HG03025 (cell line): ENCODE data around the gene RPS6KB2.
"Not testable (repeated sequence)": the region's sequence is repeated elsewhere in the genome, so short reads cannot be mapped to it uniquely, and the experiment has no call there.

Experiments used
- ATAC-seq: cut with Tn5 transposase; IDR thresholded peaks from one replicate; pipeline ENCODE4 v1.9.1; 2021; ENCODE audit warnings: mild to moderate bottlenecking, moderate library complexity; ENCODE audit not compliant: unreplicated experiment, low FRiP score

Gene RPS6KB2

DNA sequence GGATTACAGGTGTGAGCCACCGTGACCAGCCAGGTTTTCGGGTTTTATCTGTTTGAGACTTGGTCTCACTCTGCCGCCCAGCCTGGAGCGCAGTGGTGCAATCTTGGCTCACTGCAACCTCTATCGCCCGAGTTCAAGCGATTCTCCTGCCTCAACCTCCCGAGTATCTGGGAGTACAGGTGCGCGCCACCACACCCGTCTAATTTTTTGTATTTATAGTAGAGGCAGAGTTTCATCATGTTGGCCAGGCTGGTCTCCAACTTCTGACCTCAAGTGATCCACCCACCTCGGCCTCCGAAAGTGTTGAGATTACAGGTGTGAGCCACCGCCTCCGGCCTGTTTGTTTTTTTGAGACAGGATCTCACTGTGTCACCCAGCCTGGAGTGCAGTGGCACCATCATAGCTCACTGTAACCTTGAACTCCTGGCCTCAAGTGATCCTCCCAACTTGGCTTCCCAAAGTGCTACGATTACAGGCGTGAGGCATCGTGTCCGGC is 882 bp upstream of the RPS6KB2 start:
- ATAC-seq, result not testable (repeated sequence)

DNA sequence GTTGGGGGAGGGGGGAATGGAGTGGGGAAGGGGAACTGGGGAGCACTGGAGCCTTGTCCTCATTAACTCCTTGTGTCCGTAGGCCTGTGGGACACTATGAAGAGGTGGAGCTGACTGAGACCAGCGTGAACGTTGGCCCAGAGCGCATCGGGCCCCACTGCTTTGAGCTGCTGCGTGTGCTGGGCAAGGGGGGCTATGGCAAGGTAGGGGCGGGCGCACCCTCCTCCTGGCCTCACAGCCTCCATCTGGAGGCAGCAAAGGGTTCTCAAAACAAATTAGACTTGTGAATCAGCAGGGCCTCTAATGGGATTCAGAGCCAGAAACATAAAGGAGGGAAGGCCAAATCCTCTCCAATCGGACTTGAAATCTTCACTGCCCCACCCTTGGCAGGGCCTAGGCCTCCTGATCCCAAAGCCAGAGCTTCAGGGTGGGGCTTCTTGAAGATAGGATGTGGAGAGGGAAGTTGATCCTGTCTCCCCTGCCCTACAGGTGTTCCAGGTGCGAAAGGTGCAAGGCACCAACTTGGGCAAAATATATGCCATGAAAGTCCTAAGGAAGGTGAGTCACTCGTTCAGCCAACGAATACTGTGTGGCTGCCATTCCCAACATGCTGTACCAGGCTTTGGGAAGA is 859 bp downstream of the RPS6KB2 start:
- ATAC-seq, result no peak

DNA sequence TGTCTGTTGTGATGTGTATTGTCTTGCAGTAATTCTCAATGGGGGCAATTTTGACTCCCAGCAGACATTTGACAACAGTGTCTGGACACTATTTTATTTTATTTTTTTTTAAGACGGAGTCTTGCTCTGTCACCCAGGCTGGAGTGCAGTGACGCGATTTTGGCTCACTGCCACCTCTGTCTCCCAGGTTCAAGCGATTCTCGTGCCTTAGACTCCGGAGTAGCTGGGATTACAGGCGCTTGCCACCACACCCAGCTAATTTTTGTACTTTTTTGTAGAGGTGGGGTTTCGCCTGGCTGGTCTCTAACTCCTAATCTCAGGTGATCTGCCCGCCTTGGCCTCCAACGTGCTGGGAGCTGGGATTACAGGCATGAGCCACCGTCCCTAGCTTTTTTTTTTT is 1.4 kb downstream of the RPS6KB2 start:
- no peak for ATAC-seq

DNA sequence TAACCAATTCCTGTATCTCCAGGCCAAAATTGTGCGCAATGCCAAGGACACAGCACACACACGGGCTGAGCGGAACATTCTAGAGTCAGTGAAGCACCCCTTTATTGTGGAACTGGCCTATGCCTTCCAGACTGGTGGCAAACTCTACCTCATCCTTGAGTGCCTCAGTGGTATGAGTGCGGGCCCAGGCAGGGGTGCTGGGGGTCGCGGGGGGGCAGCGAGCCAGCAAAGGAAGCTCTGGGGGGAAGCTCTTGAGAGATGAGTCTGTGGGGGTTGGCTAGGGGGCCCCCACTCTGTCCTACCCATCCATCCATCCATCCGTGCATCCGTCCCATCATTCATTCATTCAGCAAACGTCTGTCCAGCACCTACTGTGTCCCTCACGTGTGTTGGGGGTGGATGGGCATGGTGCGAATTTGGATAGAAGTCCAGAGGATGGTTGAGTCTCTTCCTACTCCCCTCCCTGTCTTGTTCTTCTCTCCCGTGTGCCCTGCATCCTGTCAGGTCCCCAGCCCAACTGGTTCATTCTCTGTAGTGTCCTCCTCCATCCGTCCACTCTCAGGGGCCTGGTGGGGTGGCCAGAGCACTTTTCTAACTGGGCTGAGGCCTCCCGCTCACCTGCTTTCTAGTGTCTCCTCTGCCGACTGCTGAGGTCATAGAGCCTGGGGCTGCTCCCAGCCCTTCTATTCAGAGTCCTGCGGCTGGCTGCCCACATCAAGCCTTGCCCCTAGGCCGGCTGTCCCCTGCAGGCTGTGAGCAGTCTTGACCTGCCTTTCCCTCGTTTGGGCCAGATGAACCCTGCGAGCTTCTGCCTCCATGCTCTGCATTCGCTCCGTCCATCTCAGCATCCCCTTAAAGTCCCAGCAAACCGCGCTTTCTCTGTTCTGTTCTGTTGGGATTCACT is 3.3 kb downstream of the RPS6KB2 start:
- ATAC-seq, result no peak

DNA sequence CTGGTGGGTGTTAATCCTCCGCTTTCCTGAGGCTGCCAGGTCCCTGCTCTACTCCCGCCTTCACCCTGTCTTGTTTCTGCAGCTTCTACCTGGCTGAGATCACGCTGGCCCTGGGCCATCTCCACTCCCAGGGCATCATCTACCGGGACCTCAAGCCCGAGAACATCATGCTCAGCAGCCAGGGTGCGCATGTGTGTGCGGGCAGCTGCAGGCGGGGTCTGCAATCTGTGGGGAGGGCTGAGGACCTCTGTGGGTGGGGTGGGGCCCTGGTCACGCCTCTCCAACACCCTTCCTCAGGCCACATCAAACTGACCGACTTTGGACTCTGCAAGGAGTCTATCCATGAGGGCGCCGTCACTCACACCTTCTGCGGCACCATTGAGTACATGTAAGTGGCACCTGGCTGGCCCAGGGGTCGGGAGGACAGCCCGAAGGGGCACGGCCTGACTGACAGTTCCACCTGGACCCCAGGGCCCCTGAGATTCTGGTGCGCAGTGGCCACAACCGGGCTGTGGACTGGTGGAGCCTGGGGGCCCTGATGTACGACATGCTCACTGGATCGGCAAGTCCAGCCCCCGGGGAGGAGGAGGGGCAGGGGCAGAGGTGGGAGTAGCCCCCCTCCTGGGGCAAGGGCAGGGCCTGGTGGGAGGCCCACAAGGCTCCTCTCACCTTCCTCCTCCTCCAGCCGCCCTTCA is 4.5 kb downstream of the RPS6KB2 start:
- ATAC-seq, result no peak

DNA sequence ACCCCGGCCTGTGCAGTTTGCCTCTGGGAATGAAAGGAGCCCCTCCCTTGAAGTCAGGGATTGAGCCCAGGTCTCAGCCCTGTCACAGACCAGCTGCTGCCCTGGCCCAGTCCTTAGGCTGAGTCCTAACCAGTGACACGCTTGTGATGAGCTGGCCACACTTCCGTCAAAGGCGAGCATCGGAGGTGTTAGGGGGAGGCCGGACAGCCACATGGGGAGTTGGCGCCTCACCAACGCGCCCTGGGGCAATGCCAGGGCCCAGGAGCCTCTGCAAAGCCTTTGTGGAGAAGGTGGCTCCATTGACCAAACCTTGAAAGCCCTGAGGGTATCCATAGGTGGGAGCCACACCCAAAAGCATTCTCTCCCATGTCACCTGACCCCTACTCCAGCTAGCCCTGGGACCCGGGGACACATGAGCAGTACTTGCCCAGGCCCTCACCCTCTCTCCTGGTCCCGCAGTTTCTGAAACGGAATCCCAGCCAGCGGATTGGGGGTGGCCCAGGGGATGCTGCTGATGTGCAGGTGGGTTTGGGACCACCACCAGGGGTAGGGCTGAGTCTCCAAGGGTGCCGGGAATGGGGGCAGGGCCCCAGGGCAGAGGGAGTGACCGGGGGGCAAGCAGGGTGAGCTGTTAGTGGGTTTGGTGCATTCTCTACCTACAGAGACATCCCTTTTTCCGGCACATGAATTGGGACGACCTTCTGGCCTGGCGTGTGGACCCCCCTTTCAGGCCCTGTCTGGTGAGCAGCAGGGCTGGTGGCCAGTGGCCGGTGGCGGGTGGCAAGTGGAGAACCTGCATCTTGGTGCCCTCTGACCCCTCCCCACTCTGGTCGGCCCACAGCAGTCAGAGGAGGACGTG is 5.5 kb downstream of the RPS6KB2 start:
- no peak for ATAC-seq

DNA sequence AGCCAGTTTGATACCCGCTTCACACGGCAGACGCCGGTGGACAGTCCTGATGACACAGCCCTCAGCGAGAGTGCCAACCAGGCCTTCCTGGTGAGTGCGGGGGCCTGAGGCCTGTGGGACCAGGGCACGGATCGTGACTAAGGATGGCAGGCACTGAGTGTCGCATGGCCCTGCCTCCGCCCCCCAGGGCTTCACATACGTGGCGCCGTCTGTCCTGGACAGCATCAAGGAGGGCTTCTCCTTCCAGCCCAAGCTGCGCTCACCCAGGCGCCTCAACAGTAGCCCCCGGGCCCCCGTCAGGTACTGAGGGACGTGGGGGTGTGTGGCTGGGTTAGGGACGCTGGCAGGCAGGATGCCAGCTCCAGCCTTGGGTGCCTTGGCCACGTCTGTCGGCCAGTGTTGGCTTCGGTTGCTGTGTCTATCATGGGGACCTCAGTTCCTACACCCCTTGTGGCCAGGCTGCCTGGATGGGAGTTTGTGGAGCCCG is 6.1 kb downstream of the RPS6KB2 start:
- ATAC-seq, result no peak

DNA sequence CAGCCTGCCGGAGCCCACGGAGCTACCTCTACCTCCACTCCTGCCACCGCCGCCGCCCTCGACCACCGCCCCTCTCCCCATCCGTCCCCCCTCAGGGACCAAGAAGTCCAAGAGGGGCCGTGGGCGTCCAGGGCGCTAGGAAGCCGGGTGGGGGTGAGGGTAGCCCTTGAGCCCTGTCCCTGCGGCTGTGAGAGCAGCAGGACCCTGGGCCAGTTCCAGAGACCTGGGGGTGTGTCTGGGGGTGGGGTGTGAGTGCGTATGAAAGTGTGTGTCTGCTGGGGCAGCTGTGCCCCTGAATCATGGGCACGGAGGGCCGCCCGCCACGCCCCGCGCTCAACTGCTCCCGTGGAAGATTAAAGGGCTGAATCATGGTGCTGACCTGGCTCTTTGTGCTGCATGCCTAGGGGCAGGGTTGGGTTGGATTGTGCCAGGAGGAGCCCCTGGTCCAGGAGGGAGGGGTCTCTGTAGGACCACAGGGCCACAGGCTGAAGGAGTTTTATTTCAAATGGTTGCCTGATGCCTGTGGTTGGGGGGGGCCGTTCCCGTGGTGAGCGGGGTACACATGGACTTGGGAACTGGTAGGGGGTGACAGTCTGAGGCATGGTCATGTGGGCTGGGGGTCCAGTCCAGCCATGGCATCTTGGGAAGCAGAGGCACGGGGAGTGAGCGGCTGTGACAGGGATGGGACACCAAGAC is 6.9 kb downstream of the RPS6KB2 start:
- ATAC-seq, result no peak

DNA sequence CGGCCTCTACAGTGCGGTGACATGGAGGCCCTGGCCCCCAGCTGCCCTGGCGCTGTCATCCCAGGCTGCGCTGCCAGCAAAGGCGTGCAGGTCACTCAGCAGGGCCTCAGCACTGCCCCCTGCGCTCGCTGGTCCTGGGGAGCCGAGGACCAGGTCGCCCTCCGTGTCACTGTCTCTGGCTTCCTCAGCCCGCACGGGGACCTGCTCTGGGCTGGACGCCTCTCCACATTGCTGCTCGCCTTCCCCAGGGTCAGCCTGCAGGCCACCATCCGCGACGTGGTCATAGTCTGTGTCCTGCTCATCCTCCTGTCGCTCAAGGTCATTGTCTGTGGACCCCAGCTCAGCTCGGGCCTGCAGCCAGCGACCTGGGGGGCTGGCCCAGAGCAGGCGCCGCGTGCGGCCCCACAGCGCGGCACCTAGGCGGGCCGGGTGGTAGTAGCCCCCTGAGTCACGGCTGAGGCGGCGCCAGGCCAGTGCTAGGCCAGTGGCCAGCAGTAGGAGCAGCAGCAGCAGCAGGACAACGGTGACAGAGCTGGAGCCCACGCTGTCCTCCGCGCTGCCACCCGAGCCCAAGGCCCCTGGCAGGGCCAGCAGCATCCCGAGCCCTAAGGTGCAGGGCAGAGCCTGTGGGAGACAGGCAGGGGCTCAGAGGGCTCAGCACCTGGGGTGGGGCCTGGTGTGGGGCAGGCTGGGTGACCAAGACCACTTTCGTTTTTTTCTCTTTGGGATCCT is 7.6 kb downstream of the RPS6KB2 start:
- ATAC-seq, result no peak

DNA sequence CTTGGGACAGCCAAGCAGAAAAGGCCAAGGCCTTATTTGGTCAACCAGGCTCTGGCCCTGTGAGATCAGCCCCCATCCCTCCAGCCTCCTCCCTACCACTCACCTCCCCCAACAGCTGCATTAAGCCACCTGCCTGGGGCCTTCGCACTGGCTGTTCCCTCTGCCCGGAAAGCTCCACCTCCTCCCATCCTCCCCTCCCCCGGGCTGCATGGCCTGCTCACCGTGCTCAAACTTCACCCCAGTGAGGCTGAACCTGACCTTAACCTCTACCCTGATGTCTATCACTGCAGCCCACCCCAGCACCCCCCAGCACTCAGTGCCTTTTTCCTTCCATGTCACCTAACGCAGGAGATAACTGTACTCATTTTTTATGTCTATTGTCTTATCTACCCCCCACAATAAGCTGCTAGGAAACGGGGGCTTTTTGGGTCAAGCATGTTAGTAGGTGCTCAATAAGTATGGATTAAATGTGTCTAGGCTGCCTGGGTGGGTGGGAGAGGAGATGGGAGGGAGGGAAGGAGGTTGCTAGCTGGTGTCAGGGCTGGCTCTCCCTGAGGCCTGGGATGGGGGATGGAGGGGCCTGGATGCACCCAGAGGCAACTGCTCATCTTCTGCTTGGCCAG is 8.3 kb downstream of the RPS6KB2 start:
- ATAC-seq, result no peak

DNA sequence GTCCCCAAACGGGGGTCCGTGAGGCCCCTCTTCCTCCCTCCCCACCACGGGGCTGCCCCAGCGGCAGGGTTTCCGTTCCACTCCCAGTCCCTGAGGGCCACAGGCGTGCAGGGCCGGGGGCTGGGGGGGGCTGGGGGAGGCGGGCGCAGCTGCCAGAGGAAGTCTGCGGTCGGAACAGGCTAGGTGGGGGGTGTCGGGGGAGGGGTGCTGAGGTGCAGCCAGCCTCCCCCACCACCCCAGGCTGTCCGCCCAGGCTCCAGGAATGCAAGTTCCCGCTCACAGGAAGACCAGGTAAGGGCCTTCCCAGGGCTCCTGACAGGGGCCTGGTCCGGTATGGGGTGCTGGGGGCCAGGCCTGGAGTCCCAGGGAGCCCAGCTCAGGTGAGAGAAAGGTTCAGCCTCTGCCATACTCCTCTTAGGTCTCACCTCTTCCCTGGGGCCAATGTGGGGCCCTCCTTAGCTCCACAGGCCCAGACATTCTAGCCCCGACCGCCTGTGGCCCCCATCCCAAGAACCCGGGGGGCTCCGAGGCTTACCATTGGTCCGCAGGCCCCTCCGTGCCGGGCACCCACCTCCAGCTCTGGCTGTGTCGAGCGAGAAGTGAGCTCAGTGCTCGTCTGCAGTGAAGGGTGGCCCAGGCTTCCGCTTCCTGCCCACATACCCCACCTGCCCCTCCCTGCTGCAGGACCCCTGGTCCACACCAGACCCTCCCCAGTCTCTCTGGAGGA is 9.0 kb downstream of the RPS6KB2 start, which contains the start of gene PTPRCAP:
TSS of gene PTPRCAP (minus strand) at position 601 of the 727 bp plus-strand sequence. CDS start at position 538, 63 bp downstream.
- ATAC-seq, result no peak

DNA sequence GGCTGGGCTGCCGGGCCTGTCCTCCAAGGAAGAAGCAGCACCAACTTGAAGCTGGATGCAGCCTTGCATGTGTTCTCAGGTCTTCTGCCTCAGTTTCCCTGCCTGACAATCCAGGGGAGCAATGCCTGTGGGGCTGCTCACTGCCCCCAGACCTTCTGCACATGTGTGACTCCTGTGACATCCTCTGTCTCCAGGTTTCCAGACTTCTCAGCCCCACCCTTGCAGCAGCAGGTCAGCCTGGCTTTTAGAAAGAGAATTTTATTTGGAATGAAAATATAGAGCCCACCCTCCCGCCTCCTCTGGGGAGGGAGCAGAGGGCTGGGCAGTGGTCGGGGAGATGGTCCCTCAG is 9.5 kb downstream of the RPS6KB2 start:
- ATAC-seq, result no peak

DNA sequence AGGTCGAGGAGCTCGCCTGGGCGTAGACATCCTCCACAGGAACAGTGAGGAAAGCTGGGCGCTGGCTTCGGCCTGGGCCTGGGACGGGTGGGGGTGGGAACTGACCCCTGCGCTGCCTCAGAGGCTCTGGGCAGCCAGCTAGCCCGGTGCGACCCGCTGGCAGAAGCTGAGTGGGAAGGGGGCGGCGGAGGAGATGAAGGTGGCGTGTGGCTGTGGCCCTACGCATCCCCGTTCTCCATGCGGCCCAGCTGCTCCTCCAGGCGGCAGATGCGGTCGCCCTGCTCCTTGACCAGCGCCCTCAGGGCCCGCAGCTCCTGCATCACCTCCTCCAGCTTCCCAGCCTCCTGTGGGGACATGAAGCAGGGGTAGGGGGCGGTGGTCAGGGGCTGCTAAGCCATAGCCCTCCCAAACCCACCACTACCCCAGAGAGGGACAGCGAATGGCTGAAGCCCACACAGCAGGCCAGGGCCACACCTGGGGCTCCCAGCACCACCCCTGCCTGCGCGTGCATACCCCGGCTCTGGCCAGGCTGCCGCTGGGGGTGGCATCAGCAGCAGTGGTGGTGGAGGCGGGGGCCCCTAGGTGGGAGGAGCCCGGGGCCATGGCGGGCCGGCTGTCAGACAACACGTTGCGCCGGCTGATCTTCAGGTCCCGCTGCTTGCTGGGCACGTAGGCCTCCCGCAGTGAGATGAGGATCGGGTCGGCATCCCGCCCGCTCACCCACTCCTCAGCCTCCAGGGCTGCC is 10.0 kb downstream of the RPS6KB2 start:
- no peak for ATAC-seq

DNA sequence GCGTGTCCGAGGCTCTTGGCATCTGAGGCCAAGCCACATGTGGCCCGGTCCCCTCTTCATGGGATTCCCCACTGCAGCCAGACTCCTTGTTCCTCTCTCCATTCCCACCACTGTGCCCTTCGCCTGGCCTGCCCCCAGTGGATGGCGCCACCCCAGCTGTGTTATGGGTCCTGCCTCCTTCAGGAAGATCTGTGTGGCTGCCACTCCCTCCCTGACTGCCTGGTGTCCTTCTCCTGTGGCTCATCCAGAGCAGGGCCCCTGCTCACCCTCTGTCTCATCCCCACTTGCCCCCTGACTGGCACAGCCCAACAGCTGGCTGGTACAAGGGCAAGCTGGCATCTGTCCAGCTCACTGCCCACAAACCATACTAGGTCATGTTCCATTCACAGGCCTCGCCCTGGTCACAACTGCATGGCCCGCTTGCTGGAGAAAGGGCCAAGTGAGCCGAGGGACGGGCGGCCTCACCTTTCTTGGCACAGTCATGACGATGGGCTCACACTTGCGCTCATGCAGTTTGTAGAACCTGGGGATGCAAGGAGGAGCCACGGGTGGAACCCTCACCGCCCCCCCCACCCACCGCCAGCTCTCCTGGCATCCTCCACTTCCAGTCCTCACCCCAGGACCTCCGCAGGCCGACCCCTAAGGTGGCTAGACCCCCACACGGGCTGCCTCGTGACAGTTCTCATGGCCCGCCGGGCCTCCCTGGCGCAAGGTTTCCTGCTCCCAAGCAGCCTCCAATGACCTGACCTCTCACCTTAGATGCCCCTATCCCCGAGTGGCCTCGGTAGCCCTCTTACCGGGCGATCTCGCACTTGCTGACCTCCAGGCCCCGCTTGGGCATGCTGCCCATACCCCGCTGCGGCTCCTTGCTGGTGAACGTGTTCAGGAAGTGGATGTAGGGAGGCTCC is 11.3 kb downstream of the RPS6KB2 start:
- no peak for ATAC-seq

DNA sequence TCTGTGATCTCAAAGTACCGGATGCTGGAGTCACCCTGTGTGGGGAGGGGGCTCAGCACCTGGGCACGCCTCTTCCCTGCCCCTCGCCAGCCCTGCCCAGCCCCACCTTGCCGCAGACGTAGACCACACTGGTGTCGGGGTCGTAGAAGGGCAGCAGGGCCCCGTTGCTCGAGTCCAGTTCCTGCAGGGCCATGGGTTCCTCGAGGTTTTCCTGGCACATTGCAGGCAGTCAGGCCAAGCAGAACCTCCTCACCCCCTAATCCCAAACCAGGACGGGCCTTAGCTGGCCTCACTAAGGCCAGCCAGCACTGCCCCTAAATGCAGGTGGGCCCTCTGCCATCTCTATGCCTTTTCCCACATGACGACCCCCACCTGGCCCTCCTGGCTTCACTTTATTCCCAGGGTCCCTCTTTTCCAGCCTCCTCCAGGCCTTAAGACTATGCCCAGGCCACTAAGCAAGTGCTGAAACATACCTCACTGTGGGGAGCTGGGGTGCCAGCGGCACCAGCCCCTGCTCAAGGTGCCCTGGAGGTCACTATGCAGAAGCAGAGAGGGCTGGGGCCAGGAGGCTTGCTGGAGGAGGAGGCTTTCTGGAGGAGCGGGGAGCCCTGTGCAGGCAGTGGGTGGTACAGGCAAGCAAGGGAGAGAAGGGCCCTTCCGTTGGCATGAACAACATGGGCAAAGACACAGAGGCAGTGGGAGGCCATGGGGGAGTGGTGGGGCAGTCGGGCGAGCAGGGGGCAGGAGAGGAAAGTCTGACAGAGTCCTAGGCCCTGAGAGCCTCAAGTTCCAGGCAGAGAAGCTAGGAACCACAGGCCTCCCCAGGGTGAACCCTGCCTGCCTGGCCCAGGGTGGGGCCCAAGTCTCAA is 12.2 kb downstream of the RPS6KB2 start:
- ATAC-seq, result no peak
